ENCODE results near the gene TMEM182. TPM values are rescaled to one million over a fixed set of nuclear protein-coding genes. Genes with fewer than 3 reads are reported as not detected.

Gene TMEM182
- total RNA-seq, 1 experiment from 2014 or later = 5.3 TPM

DNA sequence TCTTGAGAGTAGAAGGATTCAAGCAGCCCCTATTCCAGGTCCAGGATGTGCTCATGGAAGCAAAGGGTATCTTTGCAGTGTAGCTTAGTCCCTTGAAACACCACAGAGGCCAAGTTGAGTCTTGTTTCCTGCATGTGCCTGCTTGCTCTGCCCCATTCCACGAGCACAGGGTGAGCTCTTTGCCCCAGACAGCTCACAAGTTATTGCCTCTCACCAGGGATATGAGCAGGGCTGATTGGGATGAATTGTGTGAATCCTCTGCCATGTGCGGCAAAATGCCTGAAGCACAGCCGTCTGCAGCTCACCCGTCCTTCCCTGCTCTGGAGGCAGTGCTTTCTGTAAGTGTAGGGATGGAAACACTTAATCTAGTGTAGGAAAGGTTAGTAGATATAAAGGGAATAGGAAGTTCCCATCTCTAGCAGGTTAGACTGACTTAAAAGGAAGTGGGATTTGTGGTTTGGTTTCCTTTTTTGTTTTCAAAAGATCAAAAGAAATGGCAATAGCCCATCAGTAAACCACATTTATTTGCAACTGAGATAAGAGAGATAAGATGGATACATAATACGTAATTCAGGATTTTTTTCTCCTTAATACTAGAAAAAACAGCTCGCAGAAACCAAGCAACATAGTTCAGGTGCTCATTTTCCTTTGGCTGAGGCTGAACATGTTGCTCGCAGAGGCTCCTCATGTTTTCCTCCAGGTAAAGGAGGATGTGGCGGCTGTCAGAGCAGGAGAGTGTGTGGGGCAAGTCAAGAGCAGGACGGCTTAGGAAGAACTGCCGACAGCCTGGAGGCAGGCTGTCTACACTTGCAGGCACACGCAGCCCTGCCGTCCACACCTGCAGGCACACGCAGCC is 41.4 kb downstream of the TMEM182 start:
- peaks cover 14% of the 10 kb centered on the region for H3K9me3 Mint-ChIP-seq (ENCODE audit: unreplicated experiment)
- no peak for DNase-seq (ENCODE audit: unreplicated experiment)
- CTCF ChIA-PET = interaction anchor here (0.7 to 9.0 kb wide), 6 partner anchors 15 to 330 kb away, joined by 3 to 96 read pairs (median 5); partner anchors contain the start of genes SLC9A4 and TMEM182
- no peak overlapping the region for H3K27ac Mint-ChIP-seq (ENCODE audit: low read depth, unreplicated experiment)
- no TSS peak for BruUV-seq (replicated peaks)
- POLR2A ChIA-PET = no interaction called here
- intact Hi-C loops (cut with micrococcal nuclease) = loop anchor here (10.0 kb wide), 1 partner anchor 188 kb away; the partner anchor contains the start of gene SLC9A2
- H3K4me3 Mint-ChIP-seq (ENCODE audit: unreplicated experiment) = no peak overlapping the region
- TF ChIP-seq, protein P1, sequence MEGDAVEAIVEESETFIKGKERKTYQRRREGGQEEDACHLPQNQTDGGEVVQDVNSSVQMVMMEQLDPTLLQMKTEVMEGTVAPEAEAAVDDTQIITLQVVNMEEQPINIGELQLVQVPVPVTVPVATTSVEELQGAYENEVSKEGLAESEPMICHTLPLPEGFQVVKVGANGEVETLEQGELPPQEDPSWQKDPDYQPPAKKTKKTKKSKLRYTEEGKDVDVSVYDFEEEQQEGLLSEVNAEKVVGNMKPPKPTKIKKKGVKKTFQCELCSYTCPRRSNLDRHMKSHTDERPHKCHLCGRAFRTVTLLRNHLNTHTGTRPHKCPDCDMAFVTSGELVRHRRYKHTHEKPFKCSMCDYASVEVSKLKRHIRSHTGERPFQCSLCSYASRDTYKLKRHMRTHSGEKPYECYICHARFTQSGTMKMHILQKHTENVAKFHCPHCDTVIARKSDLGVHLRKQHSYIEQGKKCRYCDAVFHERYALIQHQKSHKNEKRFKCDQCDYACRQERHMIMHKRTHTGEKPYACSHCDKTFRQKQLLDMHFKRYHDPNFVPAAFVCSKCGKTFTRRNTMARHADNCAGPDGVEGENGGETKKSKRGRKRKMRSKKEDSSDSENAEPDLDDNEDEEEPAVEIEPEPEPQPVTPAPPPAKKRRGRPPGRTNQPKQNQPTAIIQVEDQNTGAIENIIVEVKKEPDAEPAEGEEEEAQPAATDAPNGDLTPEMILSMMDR (IDR thresholded peaks at IDR 0.05; ENCODE audit: unreplicated experiment) = no peak
- H3K4me1 Mint-ChIP-seq (ENCODE audit: insufficient read depth, unreplicated experiment) = no peaks in the 10 kb centered on the region
- H3K36me3 Mint-ChIP-seq (ENCODE audit: insufficient read depth, unreplicated experiment) = peaks cover 9% of the 10 kb centered on the region
- H3K27me3 Mint-ChIP-seq (ENCODE audit: insufficient read depth, unreplicated experiment) = no peaks in the 10 kb centered on the region

DNA sequence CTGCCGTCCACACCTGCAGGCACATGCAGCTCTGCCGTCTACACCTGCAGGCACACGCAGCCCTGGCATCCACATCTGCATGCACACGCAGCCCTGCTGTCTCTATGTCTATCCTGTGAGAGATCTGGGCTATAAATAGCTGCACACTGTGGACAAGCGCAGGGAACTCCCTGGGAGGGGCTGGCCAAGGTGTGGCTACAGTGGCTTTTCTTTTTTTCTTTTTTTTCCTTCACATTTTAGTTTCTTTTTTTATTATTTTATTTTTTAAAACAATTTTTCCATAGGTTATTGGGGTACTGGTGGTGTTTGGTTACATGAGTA is 42.0 kb downstream of the TMEM182 start:
- intact Hi-C loops (cut with micrococcal nuclease) = loop anchor here (10.0 kb wide), 1 partner anchor 189 kb away; the partner anchor contains the start of gene SLC9A2
- no peak for DNase-seq (ENCODE audit: unreplicated experiment)
- Mint-ChIP-seq H3K4me3 (ENCODE audit: unreplicated experiment) (no peak overlapping the region), H3K9me3 (ENCODE audit: unreplicated experiment) (peaks cover 14% of the 10 kb centered on the region), H3K4me1 (ENCODE audit: insufficient read depth, unreplicated experiment) (no peaks in the 10 kb centered on the region), H3K27me3 (ENCODE audit: insufficient read depth, unreplicated experiment) (no peaks in the 10 kb centered on the region), H3K36me3 (ENCODE audit: insufficient read depth, unreplicated experiment) (peaks cover 9% of the 10 kb centered on the region), H3K27ac (ENCODE audit: low read depth, unreplicated experiment) (no peak overlapping the region)
- no TSS peak for BruUV-seq (replicated peaks)
- ChIA-PET POLR2A (no interaction called here), CTCF (interaction anchor here (0.7 to 9.0 kb wide), 8 partner anchors 10 to 331 kb away, joined by 3 to 96 read pairs (median 4); partner anchors contain the start of gene SLC9A4)
- TF ChIP-seq, protein P1 (IDR thresholded peaks at IDR 0.05; ENCODE audit: unreplicated experiment) = no peak

DNA sequence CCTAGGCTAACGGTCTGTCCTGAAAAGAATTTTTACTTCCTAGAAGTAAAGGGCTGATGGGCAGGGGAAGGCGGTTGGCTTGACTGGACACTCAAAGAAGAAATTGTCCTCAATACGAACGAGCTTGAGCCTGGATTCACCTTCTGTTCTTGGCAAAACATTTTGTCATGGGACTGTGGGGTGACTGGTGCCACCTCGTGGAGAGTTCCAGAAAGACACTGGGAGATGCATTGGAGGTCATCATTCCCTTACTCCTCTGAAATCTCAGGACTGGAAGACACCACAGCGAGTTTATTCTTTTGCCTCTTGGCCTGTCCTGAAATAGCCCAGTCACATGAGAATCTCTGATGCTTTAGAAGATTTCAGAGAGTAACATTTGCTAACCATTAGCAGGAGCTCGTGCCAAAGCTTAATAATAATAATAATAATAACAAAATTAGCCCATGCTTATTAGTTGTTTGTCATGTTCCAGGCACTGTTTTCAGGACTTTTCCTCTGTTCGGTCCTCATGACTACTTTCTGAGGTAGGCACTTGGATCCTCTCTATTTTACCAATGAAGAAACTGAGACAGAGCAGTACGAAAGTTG is 44.5 kb downstream of the TMEM182 start:
- POLR2A ChIA-PET = interaction anchor here (0.6 to 0.8 kb wide), 2 partner anchors 8 to 644 kb away, joined by 3 read pairs; no protein-coding TSS in a partner anchor
- no peak overlapping the region for H3K4me3 Mint-ChIP-seq (ENCODE audit: unreplicated experiment)
- no peaks in the 10 kb centered on the region for H3K4me1 Mint-ChIP-seq (ENCODE audit: insufficient read depth, unreplicated experiment)
- no peak overlapping the region for H3K27ac Mint-ChIP-seq (ENCODE audit: low read depth, unreplicated experiment)
- no peaks in the 10 kb centered on the region for H3K27me3 Mint-ChIP-seq (ENCODE audit: insufficient read depth, unreplicated experiment)
- BruUV-seq (replicated peaks) = no TSS peak
- TF ChIP-seq, protein P1 (IDR thresholded peaks at IDR 0.05; ENCODE audit: unreplicated experiment) = peak; percentile 73
- intact Hi-C loops (cut with micrococcal nuclease) = loop anchor here (1.0 to 10.0 kb wide), 4 partner anchors 53 to 334 kb away; partner anchors contain the start of genes SLC9A2 and SLC9A4
- peak; percentile 76 for DNase-seq (ENCODE audit: unreplicated experiment)
- peaks cover 9% of the 10 kb centered on the region for H3K36me3 Mint-ChIP-seq (ENCODE audit: insufficient read depth, unreplicated experiment)
- H3K9me3 Mint-ChIP-seq (ENCODE audit: unreplicated experiment) = no peaks in the 10 kb centered on the region
- CTCF ChIA-PET = interaction anchor here (0.5 to 9.0 kb wide), 42 partner anchors 9 to 1590 kb away, joined by 3 to 96 read pairs (median 4); partner anchors contain the start of gene TMEM182
